ENCODE measurements around the gene ADAMTSL1. TPM values are rescaled to one million over a fixed set of nuclear protein-coding genes. Genes with fewer than 3 reads are reported as not detected.

The ADAMTSL1 gene
- total RNA-seq, 2 experiments from 2014 or later = not detected

DNA sequence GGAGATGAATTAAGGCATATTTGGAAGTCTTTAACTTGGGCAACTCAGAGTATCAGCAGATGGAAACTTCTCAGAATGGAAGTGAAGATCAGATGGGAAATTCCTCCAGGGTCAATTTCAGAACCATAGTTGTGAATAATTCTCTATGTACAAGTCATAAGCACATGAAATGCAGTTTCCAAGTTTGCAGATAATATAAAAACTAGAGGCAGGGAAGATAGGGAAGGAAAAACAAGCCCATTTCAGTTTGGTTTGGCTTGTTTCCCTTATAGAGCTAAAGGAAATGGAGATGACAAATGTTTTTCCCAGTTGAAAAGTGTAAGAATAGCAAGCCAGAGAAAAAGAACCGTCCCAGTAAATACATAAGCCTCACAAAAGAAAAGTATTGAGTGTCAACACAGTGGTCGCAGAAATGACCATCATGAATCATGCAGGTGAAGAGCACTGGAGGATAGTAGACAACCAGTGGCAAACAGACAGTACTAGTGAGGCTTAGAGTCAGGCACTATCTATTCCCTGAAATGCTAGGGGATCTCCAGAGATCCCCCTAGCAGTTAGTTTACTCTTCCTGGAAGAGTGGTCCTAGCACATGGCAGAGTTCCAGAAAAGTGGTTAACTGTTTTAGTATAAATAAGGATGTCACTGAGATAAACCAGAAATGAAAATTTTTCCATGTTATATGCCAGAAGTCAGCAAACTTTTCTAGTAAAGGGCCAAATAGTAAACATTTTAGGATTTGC is 313.1 kb downstream of the ADAMTSL1 start:
- POLR2A ChIA-PET = no interaction called here

DNA sequence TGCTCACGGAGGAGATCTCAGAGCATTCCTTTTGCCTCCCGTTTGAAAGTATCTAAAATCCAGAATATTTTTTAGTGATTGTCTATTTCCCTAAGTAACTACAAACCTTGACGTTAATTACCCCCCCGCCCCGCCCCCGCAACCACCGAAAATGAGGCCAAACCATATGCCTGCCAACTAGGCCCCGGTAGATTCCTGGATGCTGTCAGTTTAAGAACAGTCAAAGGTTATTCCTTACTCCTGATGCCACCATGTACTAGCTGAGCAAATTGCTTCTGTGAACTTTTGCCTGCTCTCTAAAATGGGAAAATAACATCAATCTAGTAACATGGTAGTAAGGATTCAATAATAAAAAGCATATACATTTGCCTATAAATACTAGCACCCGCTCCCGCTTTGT is 314.3 kb downstream of the ADAMTSL1 start:
- Histone ChIP-seq H2AFZ (ENCODE audit: low read length) (no peak overlapping the region), H3K9me2 (ENCODE audit: insufficient read depth, low read length) (no peaks in the 10 kb centered on the region), H3K9me3 (ENCODE audit: low read length) (no peaks in the 10 kb centered on the region), H3K27ac (ENCODE audit: low read depth, low read length, poor library complexity, severe bottlenecking) (no peak overlapping the region), H4K20me1 (ENCODE audit: insufficient read depth, low read length) (no peaks in the 10 kb centered on the region), H3K36me3 (ENCODE audit: insufficient read depth, low read length) (no peaks in the 10 kb centered on the region), H3K4me2 (ENCODE audit: low read length) (no peak overlapping the region), H3K4me1 (ENCODE audit: insufficient read depth, low read length, poor library complexity, severe bottlenecking) (no peaks in the 10 kb centered on the region), H3K79me2 (ENCODE audit: insufficient read depth, low read depth, low read length) (no peaks in the 10 kb centered on the region), H3K4me3 (ENCODE audit: low read depth, low read length, poor library complexity, severe bottlenecking) (no peak overlapping the region)
- no TSS peak for BruUV-seq (replicated peaks)
- ChIA-PET CTCF (ENCODE audit: unreplicated experiment) (no interaction called here), POLR2A (no interaction called here)
- TF ChIP-seq, protein P1, sequence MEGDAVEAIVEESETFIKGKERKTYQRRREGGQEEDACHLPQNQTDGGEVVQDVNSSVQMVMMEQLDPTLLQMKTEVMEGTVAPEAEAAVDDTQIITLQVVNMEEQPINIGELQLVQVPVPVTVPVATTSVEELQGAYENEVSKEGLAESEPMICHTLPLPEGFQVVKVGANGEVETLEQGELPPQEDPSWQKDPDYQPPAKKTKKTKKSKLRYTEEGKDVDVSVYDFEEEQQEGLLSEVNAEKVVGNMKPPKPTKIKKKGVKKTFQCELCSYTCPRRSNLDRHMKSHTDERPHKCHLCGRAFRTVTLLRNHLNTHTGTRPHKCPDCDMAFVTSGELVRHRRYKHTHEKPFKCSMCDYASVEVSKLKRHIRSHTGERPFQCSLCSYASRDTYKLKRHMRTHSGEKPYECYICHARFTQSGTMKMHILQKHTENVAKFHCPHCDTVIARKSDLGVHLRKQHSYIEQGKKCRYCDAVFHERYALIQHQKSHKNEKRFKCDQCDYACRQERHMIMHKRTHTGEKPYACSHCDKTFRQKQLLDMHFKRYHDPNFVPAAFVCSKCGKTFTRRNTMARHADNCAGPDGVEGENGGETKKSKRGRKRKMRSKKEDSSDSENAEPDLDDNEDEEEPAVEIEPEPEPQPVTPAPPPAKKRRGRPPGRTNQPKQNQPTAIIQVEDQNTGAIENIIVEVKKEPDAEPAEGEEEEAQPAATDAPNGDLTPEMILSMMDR (conservative IDR thresholded peaks at IDR 0.05; ENCODE audit: low read length) = no peak
- DNase-seq (ENCODE audit: low spot score) = no peak
- intact Hi-C loops (cut with micrococcal nuclease; ENCODE audit: unreplicated experiment) = no loop called here

More for the DNA sequence above, 313.1 kb downstream of the ADAMTSL1 start:
- DNase-seq (ENCODE audit: low spot score) = no peak
- no peak for TF ChIP-seq EZH2phosphoT487 (IDR thresholded peaks at IDR 0.05; ENCODE audit: borderline replicate concordance, low read depth, low read length)
- TF ChIP-seq, protein P1 (conservative IDR thresholded peaks at IDR 0.05; ENCODE audit: low read length) = no peak
- Histone ChIP-seq H2AFZ (ENCODE audit: low read length) (no peak overlapping the region), H3K79me2 (ENCODE audit: insufficient read depth, low read depth, low read length) (no peaks in the 10 kb centered on the region), H3K36me3 (ENCODE audit: insufficient read depth, low read length) (no peaks in the 10 kb centered on the region), H3K9me3 (ENCODE audit: low read length) (no peaks in the 10 kb centered on the region), H3K9me2 (ENCODE audit: insufficient read depth, low read length) (no peaks in the 10 kb centered on the region), H3K4me2 (ENCODE audit: low read length) (no peak overlapping the region), H3K4me1 (ENCODE audit: insufficient read depth, low read length, poor library complexity, severe bottlenecking) (no peaks in the 10 kb centered on the region), H3K4me3 (ENCODE audit: low read depth, low read length, poor library complexity, severe bottlenecking) (no peak overlapping the region), H4K20me1 (ENCODE audit: insufficient read depth, low read length) (no peaks in the 10 kb centered on the region), H3K27ac (ENCODE audit: low read depth, low read length, poor library complexity, severe bottlenecking) (no peak overlapping the region)
- no TSS peak for BruUV-seq (replicated peaks)
- intact Hi-C loops (cut with micrococcal nuclease; ENCODE audit: unreplicated experiment) = no loop called here
- CTCF ChIA-PET (ENCODE audit: unreplicated experiment) = no interaction called here

DNA sequence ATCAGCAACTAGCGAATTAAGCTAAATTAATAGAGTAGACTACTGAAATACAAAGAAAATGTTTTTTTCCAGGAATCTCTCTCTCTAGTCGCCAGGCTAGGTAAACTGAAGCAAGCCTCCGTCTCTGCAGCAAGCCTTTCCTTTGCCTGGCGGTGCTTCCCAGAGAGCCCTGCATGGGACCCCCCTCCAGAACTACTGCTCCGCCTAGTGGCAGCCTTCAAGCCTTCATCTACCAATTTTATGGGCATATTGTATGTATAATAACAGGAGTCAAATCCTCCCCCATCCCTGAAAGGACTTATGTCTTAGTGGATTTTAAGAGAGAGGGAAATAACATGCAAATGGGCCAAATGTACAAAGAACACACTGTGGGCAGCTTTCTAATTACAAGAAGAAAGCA is 317.1 kb downstream of the ADAMTSL1 start:
- ChIA-PET CTCF (ENCODE audit: unreplicated experiment) (no interaction called here), POLR2A (interaction anchor here (1.0 kb wide), 1 partner anchor 26 kb away, joined by 3 read pairs; no protein-coding TSS in a partner anchor)
- H3K9me2 ChIP-seq (ENCODE audit: insufficient read depth, low read length) = no peaks in the 10 kb centered on the region
- H3K9me3 ChIP-seq (ENCODE audit: low read length) = no peaks in the 10 kb centered on the region
- DNase-seq (ENCODE audit: low spot score) = peak; percentile 15
- no peaks in the 10 kb centered on the region for H3K36me3 ChIP-seq (ENCODE audit: insufficient read depth, low read length)
- no peaks in the 10 kb centered on the region for H4K20me1 ChIP-seq (ENCODE audit: insufficient read depth, low read length)
- no peak for TF ChIP-seq EZH2phosphoT487 (IDR thresholded peaks at IDR 0.05; ENCODE audit: borderline replicate concordance, low read depth, low read length)
- TF ChIP-seq, protein P1 (conservative IDR thresholded peaks at IDR 0.05; ENCODE audit: low read length) = peak; percentile 74
- no peak overlapping the region for H3K4me2 ChIP-seq (ENCODE audit: low read length)
- H3K79me2 ChIP-seq (ENCODE audit: insufficient read depth, low read depth, low read length) = no peaks in the 10 kb centered on the region
- H2AFZ ChIP-seq (ENCODE audit: low read length) = no peak overlapping the region
- intact Hi-C loops (cut with micrococcal nuclease; ENCODE audit: unreplicated experiment) = no loop called here
- H3K27ac ChIP-seq (ENCODE audit: low read depth, low read length, poor library complexity, severe bottlenecking) = no peak overlapping the region
- no peak overlapping the region for H3K4me3 ChIP-seq (ENCODE audit: low read depth, low read length, poor library complexity, severe bottlenecking)
- BruUV-seq (replicated peaks) = no TSS peak
- H3K4me1 ChIP-seq (ENCODE audit: insufficient read depth, low read length, poor library complexity, severe bottlenecking) = no peaks in the 10 kb centered on the region
